ENCODE results near the gene ITPK1. TPM values are rescaled to one million over a fixed set of nuclear protein-coding genes. Genes with fewer than 3 reads are reported as not detected.

Gene ITPK1
- total RNA-seq, 1 experiment from 2014 or later: 60.1 TPM

GRCh38 chr14:92902191-92902590, 213.5 kb downstream of the ITPK1 start:
- Mint-ChIP-seq H3K4me3 (ENCODE audit: unreplicated experiment) (no peak overlapping the region), H3K4me1 (ENCODE audit: low read depth, unreplicated experiment) (no peaks in the 10 kb centered on the region), H3K36me3 (ENCODE audit: insufficient read depth, unreplicated experiment) (no peaks in the 10 kb centered on the region), H3K27ac (ENCODE audit: unreplicated experiment) (no peak overlapping the region), H3K27me3 (ENCODE audit: insufficient read depth, unreplicated experiment) (peaks cover 22% of the 10 kb centered on the region), H3K9me3 (ENCODE audit: unreplicated experiment) (no peaks in the 10 kb centered on the region)
- H3K4me3 ChIP-seq (ENCODE audit: low read depth, low read length): no peak overlapping the region
- ChIA-PET POLR2A (no interaction called here), CTCF (no interaction called here)
- no TSS peak for BruUV-seq (replicated peaks)
- peaks cover 1% of the 10 kb centered on the region; the same call in 1 of the 2 replicates for H3K27me3 ChIP-seq (replicated peaks; ENCODE audit: control insufficient read depth, insufficient read depth, low read length)
- H3K4me1 ChIP-seq: no peaks in the 10 kb centered on the region
- no peaks in the 10 kb centered on the region for H3K9me3 ChIP-seq
- no peak for DNase-seq
- no peak for TF ChIP-seq CTCF (IDR thresholded peaks at IDR 0.05; ENCODE audit: insufficient read depth in 1 of 2, low read depth in 1 of 2, low read length in 1 of 2, severe bottlenecking in 1 of 2, unreplicated experiment in 1 of 2)
- intact Hi-C loops (cut with micrococcal nuclease; ENCODE audit: unreplicated experiment): no loop called here
- H3K36me3 ChIP-seq (ENCODE audit: control insufficient read depth, insufficient read depth, low read length): no peaks in the 10 kb centered on the region

GRCh38 chr14:92900660-92901059, 215.1 kb downstream of the ITPK1 start:
- intact Hi-C loops (cut with micrococcal nuclease; ENCODE audit: unreplicated experiment): no loop called here
- ChIA-PET POLR2A (no interaction called here), CTCF (no interaction called here)
- no peaks in the 10 kb centered on the region for H3K9me3 ChIP-seq
- no peak for TF ChIP-seq CTCF (IDR thresholded peaks at IDR 0.05; ENCODE audit: insufficient read depth in 1 of 2, low read depth in 1 of 2, low read length in 1 of 2, severe bottlenecking in 1 of 2, unreplicated experiment in 1 of 2)
- Mint-ChIP-seq H3K4me3 (ENCODE audit: unreplicated experiment) (no peak overlapping the region), H3K27me3 (ENCODE audit: insufficient read depth, unreplicated experiment) (peaks cover 24% of the 10 kb centered on the region), H3K9me3 (ENCODE audit: unreplicated experiment) (no peaks in the 10 kb centered on the region), H3K36me3 (ENCODE audit: insufficient read depth, unreplicated experiment) (no peaks in the 10 kb centered on the region), H3K4me1 (ENCODE audit: low read depth, unreplicated experiment) (no peaks in the 10 kb centered on the region), H3K27ac (ENCODE audit: unreplicated experiment) (no peak overlapping the region)
- H3K4me1 ChIP-seq: no peaks in the 10 kb centered on the region
- no peak for DNase-seq
- no peak overlapping the region for H3K4me3 ChIP-seq (ENCODE audit: low read depth, low read length)
- H3K27me3 ChIP-seq (replicated peaks; ENCODE audit: control insufficient read depth, insufficient read depth, low read length): peaks cover 1% of the 10 kb centered on the region; the same call in 1 of the 2 replicates
- no peaks in the 10 kb centered on the region for H3K36me3 ChIP-seq (ENCODE audit: control insufficient read depth, insufficient read depth, low read length)
- BruUV-seq (replicated peaks): no TSS peak

DNA sequence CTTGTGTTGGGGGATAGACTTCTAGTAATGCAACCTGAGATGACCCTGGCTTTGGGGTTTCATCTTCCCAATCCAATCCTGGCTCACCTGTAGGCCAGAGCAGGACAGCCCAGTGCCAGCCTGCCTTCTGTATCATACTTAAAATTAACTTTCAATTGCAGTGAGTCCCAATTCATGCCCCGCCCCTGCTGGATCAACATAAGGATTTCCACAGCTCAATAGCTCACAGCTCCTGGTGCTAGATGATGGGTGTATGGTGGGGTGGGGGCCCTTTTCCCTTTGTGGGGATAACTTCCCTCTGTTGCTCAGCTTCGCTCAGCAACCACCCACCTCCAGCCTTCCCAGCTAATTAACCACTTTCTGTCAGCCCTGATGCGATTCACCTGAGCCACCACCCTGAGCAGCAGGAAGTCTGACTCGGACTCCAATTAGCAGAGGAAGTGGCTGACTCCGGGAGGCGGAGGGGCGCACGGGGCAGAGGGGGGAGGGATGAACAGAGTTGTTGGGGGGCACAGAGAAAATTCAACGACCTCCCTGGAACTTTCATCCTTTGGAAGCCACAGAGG, 217.1 kb downstream of the ITPK1 start:
- H3K36me3 Mint-ChIP-seq (ENCODE audit: insufficient read depth, unreplicated experiment): no peaks in the 10 kb centered on the region
- no peak for DNase-seq
- ChIA-PET CTCF (no interaction called here), POLR2A (no interaction called here)
- Histone ChIP-seq H3K27me3 (replicated peaks; ENCODE audit: control insufficient read depth, insufficient read depth, low read length) (no peaks in the 10 kb centered on the region), H3K4me1 (no peaks in the 10 kb centered on the region), H3K9me3 (no peaks in the 10 kb centered on the region), H3K36me3 (ENCODE audit: control insufficient read depth, insufficient read depth, low read length) (no peaks in the 10 kb centered on the region), H3K4me3 (ENCODE audit: low read depth, low read length) (no peak overlapping the region)
- H3K9me3 Mint-ChIP-seq (ENCODE audit: unreplicated experiment): peaks cover 4% of the 10 kb centered on the region
- BruUV-seq (replicated peaks): no TSS peak
- intact Hi-C loops (cut with micrococcal nuclease; ENCODE audit: unreplicated experiment): no loop called here
- no peak for TF ChIP-seq CTCF (IDR thresholded peaks at IDR 0.05; ENCODE audit: insufficient read depth in 1 of 2, low read depth in 1 of 2, low read length in 1 of 2, severe bottlenecking in 1 of 2, unreplicated experiment in 1 of 2)
- H3K4me3 Mint-ChIP-seq (ENCODE audit: unreplicated experiment): no peak overlapping the region
- no peaks in the 10 kb centered on the region for H3K4me1 Mint-ChIP-seq (ENCODE audit: low read depth, unreplicated experiment)
- H3K27ac Mint-ChIP-seq (ENCODE audit: unreplicated experiment): no peak overlapping the region
- peaks cover 23% of the 10 kb centered on the region for H3K27me3 Mint-ChIP-seq (ENCODE audit: insufficient read depth, unreplicated experiment)
